Fibroblast of mammary gland (primary cell): ENCODE results near the gene SLC44A1.

Experiments
- DNase-seq: peaks from one replicate; pipeline ENCODE4 v3.0.0-alpha.2; 2010; ENCODE audit warnings: low read depth
- H3K4me3 ChIP-seq: 2 replicates; pipeline ENCODE4 v1.5.1; 2011; ENCODE audit warnings: low read depth, mild to moderate bottlenecking, low read length, moderate library complexity; ENCODE audit not compliant: control insufficient read depth
- TF ChIP-seq, protein P1 (sequence below): conservative IDR thresholded peaks from 2 replicates; pipeline ENCODE4 v1.5.1; 2011; ENCODE audit warnings: low read depth, low read length, inconsistent platforms; ENCODE audit not compliant: control insufficient read depth, insufficient read depth

The SLC44A1 gene

DNA sequence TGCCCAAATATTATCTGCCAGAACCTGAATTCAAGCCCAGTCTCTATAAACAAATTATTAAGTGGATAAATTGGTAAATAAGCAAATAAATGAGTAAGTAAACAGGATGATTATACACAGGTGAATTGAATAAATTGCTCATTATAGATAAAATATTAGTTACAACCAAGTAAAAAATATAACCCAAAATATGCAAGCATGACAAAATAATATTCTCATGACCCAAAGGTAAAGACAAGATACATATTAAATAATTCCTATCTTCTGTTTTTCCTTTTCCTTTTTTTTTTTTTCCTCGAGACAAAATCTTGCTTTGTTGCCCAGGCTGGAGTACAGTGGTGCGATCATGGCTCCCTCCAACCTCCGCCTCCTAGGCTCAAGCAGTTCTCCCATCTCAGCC, 182.2 kb downstream of the SLC44A1 start:
- no peak overlapping the region for H3K4me3 ChIP-seq
- DNase-seq, result no peak
- TF ChIP-seq, protein P1, sequence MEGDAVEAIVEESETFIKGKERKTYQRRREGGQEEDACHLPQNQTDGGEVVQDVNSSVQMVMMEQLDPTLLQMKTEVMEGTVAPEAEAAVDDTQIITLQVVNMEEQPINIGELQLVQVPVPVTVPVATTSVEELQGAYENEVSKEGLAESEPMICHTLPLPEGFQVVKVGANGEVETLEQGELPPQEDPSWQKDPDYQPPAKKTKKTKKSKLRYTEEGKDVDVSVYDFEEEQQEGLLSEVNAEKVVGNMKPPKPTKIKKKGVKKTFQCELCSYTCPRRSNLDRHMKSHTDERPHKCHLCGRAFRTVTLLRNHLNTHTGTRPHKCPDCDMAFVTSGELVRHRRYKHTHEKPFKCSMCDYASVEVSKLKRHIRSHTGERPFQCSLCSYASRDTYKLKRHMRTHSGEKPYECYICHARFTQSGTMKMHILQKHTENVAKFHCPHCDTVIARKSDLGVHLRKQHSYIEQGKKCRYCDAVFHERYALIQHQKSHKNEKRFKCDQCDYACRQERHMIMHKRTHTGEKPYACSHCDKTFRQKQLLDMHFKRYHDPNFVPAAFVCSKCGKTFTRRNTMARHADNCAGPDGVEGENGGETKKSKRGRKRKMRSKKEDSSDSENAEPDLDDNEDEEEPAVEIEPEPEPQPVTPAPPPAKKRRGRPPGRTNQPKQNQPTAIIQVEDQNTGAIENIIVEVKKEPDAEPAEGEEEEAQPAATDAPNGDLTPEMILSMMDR, result no peak

DNA sequence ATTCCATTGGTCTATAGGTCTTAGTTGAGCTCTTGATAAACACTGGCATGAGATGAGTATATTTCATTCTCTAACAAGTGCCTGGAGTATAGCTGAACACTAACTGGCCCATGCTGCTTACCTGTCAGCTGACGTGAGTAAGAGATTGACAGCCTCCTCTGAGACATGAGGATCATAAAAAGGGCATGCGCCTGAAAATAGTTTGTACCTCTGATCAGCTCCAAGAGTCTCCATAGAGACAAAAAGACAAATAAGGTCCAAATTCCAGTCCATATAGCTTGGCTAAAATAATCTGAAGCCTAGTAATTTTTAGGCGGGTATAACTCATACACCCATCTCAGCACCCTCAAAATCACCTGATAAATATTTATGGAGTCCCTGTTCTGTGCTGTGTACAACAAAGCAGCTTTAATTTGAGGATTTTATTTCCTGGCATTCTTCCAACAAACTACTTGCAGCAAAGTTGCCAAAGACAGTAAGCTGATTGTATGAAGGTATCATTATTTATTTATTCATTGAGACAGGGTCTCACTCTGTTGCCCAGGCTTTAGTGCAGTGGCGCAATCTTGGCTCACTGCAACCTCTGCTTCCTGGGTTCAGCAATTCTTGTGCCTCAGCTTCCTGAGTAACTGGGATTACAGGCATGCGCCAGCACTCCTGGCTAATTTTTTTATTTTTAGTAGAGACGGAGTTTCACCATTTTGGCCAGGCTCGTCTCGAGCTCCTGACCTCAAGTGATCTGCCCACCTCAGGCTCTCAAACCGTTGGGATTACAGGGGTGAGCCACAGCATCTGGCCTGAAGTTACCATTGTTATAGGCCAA, 187.2 kb downstream of the SLC44A1 start:
- TF ChIP-seq, protein P1, result no peak
- H3K4me3 ChIP-seq, result no peak overlapping the region
- no peak for DNase-seq

DNA sequence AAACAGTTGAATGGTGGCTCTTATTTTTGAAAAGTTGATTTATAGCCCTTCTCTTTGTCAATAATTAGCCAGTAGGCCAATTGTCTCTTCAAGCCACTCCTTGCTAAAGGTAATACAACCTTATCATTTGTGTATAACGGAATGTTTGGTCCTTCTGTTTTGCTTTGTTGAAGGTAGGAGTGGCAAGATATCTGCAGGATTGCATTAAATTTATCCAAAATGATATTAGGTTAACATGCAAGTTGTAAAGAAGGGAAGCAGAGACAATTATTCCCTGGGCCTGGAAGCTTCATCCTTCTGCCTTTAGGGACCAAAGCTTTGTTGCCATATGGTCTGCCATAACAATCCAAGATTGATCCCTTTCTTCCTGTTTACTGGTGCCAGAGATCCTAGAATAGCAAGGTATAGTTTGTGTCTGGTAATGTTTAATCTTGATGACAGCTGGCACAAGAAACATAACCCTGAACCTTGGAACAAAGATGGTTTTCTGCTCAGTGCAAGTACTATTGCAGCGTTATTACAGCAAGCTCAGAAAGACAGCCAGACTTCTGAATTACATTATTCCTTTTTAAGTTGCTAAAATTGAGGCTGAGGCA, 187.9 kb downstream of the SLC44A1 start:
- H3K4me3 ChIP-seq, result no peak overlapping the region
- TF ChIP-seq, protein P1, result no peak
- DNase-seq, result no peak

DNA sequence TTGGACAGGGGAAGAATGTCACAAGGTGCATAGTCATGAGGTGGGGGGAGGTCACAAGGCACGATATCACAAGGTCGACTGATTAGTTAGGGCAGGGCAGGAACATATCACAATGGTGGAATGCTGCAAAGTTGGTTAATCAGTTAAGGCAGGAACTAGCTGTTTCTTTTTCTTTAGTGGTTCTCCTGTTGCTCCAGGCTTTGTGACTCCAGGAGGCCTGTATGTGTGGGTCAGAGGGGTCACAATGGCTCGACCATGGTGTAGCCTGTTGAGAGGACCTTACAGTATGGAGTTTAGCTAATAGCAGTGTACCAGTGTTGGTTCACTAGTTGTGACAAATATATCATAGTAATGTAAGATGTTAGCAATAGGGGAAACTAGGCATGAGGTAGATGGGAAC, 191.0 kb downstream of the SLC44A1 start:
- TF ChIP-seq, protein P1, result no peak
- DNase-seq, result no peak
- H3K4me3 ChIP-seq, result no peak overlapping the region

DNA sequence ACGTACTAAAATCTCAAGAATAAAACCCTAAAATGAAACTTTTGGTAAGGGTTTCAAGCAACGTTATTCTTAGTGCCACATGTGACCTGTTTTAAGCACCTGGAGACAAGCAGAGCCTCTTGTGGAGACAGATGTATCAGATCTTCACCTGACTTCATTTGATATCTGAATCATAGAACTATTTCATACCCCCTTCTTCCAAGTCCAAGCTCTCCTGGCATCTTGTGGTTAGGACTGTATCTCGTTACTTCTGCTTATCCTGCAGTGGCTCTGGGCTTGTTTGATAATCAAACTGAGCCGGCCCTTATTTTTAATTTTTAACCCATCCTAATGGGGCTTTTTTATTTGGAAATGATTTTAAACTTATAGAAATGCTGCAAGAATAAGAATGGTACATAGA, 192.3 kb downstream of the SLC44A1 start:
- H3K4me3 ChIP-seq, result no peak overlapping the region
- TF ChIP-seq, protein P1, result no peak
- no peak for DNase-seq

DNA sequence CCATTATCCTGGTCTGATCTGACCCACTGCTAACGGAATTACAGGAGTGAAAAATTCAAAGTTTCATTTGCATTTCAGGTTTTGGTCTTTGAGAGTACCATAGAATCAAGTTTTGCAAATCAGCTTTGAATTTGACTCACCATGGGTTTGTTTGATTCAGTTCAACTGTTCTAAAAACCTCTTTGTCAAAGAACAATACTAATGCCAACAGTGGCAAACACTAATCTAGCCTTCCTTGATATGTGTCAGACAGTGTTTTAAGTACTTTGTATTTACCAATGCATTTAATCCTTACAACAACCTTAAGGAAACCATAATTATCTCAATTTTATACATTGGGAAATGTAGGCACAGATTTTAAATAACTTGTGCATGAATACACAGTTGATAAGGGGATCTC, 193.3 kb downstream of the SLC44A1 start:
- H3K4me3 ChIP-seq, result no peak overlapping the region
- TF ChIP-seq, protein P1, result no peak
- no peak for DNase-seq
